ENCODE results near the gene BTN3A1.

DNA sequence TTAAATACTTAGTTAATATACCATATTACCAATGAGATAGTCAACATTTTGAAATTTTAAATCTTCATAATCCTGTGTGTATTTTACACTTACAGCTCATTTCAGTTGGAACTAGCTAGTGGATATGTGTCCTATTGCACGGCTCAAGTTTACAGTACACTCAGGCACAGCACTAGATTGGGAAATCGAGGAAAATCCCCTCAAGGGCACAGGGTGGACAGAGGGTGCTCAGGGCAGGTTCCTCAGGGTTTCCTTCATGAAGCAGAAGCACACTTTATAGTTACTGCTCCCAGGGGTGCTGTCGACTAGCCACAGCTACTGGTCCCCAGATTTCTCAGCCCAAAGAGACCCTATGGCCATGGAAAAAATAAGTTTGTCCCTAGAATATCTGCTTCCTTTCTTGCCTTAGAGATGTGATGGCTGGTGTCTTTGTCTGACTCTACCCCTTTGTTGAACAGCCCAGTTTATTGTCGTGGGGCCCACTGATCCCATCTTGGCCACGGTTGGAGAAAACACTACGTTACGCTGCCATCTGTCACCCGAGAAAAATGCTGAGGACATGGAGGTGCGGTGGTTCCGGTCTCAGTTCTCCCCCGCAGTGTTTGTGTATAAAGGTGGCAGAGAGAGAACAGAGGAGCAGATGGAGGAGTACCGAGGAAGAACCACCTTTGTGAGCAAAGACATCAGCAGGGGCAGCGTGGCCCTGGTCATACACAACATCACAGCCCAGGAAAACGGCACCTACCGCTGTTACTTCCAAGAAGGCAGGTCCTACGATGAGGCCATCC lies 57.1 kb downstream of the BTN3A1 start:
- TF ChIP-seq POLR2A (IDR thresholded peaks at IDR 0.05) (no peak), POLR2AphosphoS5 (IDR thresholded peaks at IDR 0.05) (no peak), EP300 (IDR thresholded peaks at IDR 0.05) (no peak)
- TF ChIP-seq, protein P1, sequence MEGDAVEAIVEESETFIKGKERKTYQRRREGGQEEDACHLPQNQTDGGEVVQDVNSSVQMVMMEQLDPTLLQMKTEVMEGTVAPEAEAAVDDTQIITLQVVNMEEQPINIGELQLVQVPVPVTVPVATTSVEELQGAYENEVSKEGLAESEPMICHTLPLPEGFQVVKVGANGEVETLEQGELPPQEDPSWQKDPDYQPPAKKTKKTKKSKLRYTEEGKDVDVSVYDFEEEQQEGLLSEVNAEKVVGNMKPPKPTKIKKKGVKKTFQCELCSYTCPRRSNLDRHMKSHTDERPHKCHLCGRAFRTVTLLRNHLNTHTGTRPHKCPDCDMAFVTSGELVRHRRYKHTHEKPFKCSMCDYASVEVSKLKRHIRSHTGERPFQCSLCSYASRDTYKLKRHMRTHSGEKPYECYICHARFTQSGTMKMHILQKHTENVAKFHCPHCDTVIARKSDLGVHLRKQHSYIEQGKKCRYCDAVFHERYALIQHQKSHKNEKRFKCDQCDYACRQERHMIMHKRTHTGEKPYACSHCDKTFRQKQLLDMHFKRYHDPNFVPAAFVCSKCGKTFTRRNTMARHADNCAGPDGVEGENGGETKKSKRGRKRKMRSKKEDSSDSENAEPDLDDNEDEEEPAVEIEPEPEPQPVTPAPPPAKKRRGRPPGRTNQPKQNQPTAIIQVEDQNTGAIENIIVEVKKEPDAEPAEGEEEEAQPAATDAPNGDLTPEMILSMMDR (IDR thresholded peaks at IDR 0.05), result no peak

Measured in sigmoid colon (tissue), 4 donors.